ENCODE data around the gene KCNH2. TPM values are rescaled to one million over a fixed set of nuclear protein-coding genes. Genes with fewer than 3 reads are reported as not detected.
A peak's percentile ranks its signal among the peaks of the same experiment; 100 is the strongest.

Gene KCNH2
- total and polyA plus RNA-seq, 2 of the 8 experiments (the other 6 are each of a cell fraction or from before 2014, with no cell fraction given): 8.0 to 15.0 TPM

DNA sequence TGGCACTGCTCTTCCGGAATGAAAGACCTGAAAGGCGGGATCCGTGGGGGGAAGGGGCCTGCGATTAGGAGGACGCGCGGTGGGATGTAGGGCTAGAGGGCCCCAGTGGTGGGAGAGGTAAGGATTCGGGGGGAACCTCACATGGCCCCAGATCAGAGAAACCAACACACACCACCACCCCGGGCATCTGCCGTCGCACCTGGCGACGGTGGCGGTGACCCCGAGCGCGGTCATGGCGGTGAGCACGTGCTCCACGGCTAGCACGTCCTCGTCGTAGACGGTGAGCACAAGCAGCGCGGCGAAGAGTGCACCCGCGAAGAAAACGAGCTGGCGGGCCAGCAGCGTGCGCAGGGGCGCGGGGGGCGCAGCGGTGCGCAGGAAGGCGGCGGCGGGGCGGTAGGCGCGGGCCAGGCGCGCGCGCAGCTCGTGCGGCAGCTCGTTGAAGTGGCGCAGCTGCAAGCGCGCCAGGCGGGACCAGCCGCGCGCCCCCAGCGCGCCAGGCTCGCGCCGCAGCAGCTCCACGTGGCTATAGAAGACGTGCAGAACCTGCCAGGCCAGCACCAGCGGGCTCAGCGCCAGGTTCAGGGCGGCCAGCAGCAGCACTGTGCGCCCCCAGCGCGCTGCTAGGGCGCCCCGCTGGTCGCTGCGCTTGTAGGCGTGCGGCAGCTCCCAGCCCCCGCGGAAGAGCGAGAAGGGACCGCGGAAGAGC, 40.5 kb upstream of the KCNH2 start (continued):
- TF ChIP-seq SP4 (IDR thresholded peaks at IDR 0.05; ENCODE audit: low read length) (no peak), RNF2 (IDR thresholded peaks at IDR 0.05; ENCODE audit: borderline replicate concordance, low read depth, low read length, missing control alignments, poor library complexity, severe bottlenecking) (peak; percentile 90), RAD21 (IDR thresholded peaks at IDR 0.05 in 1 of 2, conservative IDR thresholded peaks at IDR 0.05 in 1 of 2; ENCODE audit: low read depth in 2 of 2, low read length in 2 of 2) (no peak), KDM4A (IDR thresholded peaks at IDR 0.05; ENCODE audit: low read depth, low read length, severe bottlenecking) (peak; percentile 90), HDAC2 (IDR thresholded peaks at IDR 0.05; ENCODE audit: borderline replicate concordance in 1 of 2, low read depth in 2 of 2, low read length in 2 of 2) (peak in 1 of 2 experiments; percentile 94; a peak in 2 of 4 replicates), POLR2A (IDR thresholded peaks at IDR 0.05; ENCODE audit: control extremely low read depth in 1 of 2, low read depth in 2 of 2, low read length in 2 of 2) (no peak), EZH2 (IDR thresholded peaks at IDR 0.05; ENCODE audit: low read depth, low read length, severe bottlenecking) (peak; percentile 50), KDM1A (IDR thresholded peaks at IDR 0.05; ENCODE audit: borderline replicate concordance, low read length) (peak; percentile 85; the same call in 1 of the 2 replicates), FOSL1 (IDR thresholded peaks at IDR 0.05; ENCODE audit: insufficient read depth, low read depth, low read length) (0 out of 2 replicates have a peak, but pooled peaks have one; percentile 18), NRF1 (IDR thresholded peaks at IDR 0.05; ENCODE audit: low read depth, low read length) (no peak), POLR2AphosphoS5 (IDR thresholded peaks at IDR 0.05; ENCODE audit: low read depth, low read length) (0 out of 2 replicates have a peak, but pooled peaks have one; percentile 26), SIX5 (IDR thresholded peaks at IDR 0.05; ENCODE audit: low read depth, low read length) (no peak), SP2 (IDR thresholded peaks at IDR 0.05; ENCODE audit: low read length) (no peak), SIN3A (conservative IDR thresholded peaks at IDR 0.05 in 1 of 2, IDR thresholded peaks at IDR 0.05 in 1 of 2; ENCODE audit: low read depth in 1 of 2, low read length in 2 of 2) (0 out of 4 replicates have a peak, but pooled peaks of 1 of the 2 experiments have one; percentile 20), BRCA1 (IDR thresholded peaks at IDR 0.05; ENCODE audit: low read depth, low read length) (no peak), CBX5 (IDR thresholded peaks at IDR 0.05; ENCODE audit: low read depth, low read length) (no peak), SRF (IDR thresholded peaks at IDR 0.05; ENCODE audit: low read depth, low read length) (no peak), ZNF274 (IDR thresholded peaks at IDR 0.05; ENCODE audit: borderline replicate concordance, extremely low read depth, low read length) (no peak), GTF2F1 (IDR thresholded peaks at IDR 0.05; ENCODE audit: borderline replicate concordance, low read depth, low read length) (no peak), YY1 (IDR thresholded peaks at IDR 0.05; ENCODE audit: low read depth, low read length) (no peak; the same call in 1 of the 2 replicates), TAF1 (IDR thresholded peaks at IDR 0.05; ENCODE audit: low read depth, low read length) (no peak)

Data from H1 (cell line).